Prostate gland (tissue), 2 donors: Measurements from ENCODE around the gene ZAR1L. TPM values are rescaled to one million over a fixed set of nuclear protein-coding genes. Genes with fewer than 3 reads are reported as not detected.
A peak's percentile ranks its signal among the peaks of the same experiment; 100 is the strongest.

Experiments used
- DNase-seq: peaks from one replicate; pipeline ENCODE4 v3.0.0-alpha.2; 2019; ENCODE audit warnings: low spot score
- H3K27ac ChIP-seq, 2 donors: fragments of 200-600 bp; sonication (generic); 2 replicates each; pipeline ENCODE4 v1.5.1; 2017 to 2019
- H3K27me3 ChIP-seq: fragments of 200-600 bp; sonication (generic); replicated peaks from 2 replicates; pipeline ENCODE4 v1.5.1; 2019; ENCODE audit not compliant: insufficient read depth
- H3K36me3 ChIP-seq, 2 donors: fragments of 200-600 bp; sonication (generic); 1 replicate in 1 of 2; 2 replicates in 1 of 2; pipeline versions ENCODE4 v1.5.1 to v1.8.1; 2017 to 2019
- H3K4me1 ChIP-seq: fragments of 200-600 bp; sonication (generic); replicated peaks from 2 replicates; pipeline ENCODE4 v1.5.1; 2019
- H3K4me3 ChIP-seq, 2 donors: fragments of 200-600 bp; sonication (generic); 2 replicates each; pipeline ENCODE4 v1.5.1; 2017 to 2019
- H3K9me3 ChIP-seq: fragments of 200-600 bp; sonication (generic); 2 replicates; pipeline ENCODE4 v1.5.1; 2017
- CTCF ChIP-seq, 4 experiments: fragments of 200-600 bp in 2 of 4; fragments of 450-650 bp in 2 of 4; sonication (generic) in 2 of 4; IDR thresholded peaks; 1 replicate in 3 of 4; 2 replicates in 1 of 4; pipeline ENCODE4 v1.5.1; 2016 to 2019; ENCODE audit warnings: antibody characterized with exemption in 4 of 4, mild to moderate bottlenecking in 2 of 4, moderate library complexity in 2 of 4
- POLR2A ChIP-seq: fragments of 450-650 bp; IDR thresholded peaks from one replicate; pipeline ENCODE4 v1.6.1; 2016; ENCODE audit warnings: antibody characterized with exemption, mild to moderate bottlenecking
- POLR2AphosphoS5 ChIP-seq: sonication (generic); formaldehyde crosslinking; IDR thresholded peaks from one replicate; pipeline ENCODE4 v1.6.1; 2017; ENCODE audit warnings: antibody characterized with exemption
- WGBS: methylation state at CpG from one replicate; pipeline ENCODE4 v1.1.5; 2018; 5-methylcytosine and 5-hydroxymethylcytosine counted together
- intact Hi-C: fragments of 100-400 bp; cut with DNase I; formaldehyde crosslinking; loops from one replicate; pipeline ENCODE4 v1.14.2; 2022
- total RNA-seq, 2 donors: library from RNA; depleted of rRNA; stranded (reverse); fragments of >200 nt; gene quantifications; one replicate each; pipeline ENCODE4 v1.1.0, GENCODE V29; 2016

Gene ZAR1L
- total RNA-seq, 2 donors from 2014 or later: not detected

- Histone ChIP-seq H3K27ac (no peak overlapping the region), H3K27me3 (no peaks in the 10 kb centered on the region), H3K9me3 (no peaks in the 10 kb centered on the region), H3K36me3 (peaks cover 0 to 3% of the 10 kb centered on the region in 2 donors), H3K4me1 (no peaks in the 10 kb centered on the region), H3K4me3 (no peak overlapping the region)
- no peak for DNase-seq
- TF ChIP-seq CTCF (IDR thresholded peaks at IDR 0.05) (no peak), POLR2AphosphoS5 (no peak), POLR2A (no peak)
- intact Hi-C loops: no loop called here
- 94% methylated on average over 1 of the region's 1 CpG for WGBS
Observed at GRCh38 chr13:32281096-32281495, 34.1 kb downstream of the ZAR1L start.

- Histone ChIP-seq H3K9me3 (no peaks in the 10 kb centered on the region), H3K36me3 (peaks cover 0 to 3% of the 10 kb centered on the region in 2 donors), H3K4me3 (no peak overlapping the region), H3K4me1 (no peaks in the 10 kb centered on the region), H3K27me3 (no peaks in the 10 kb centered on the region), H3K27ac (no peak overlapping the region)
- WGBS: 79% methylated on average over 3 of the region's 3 CpGs
- intact Hi-C loops: no loop called here
- DNase-seq: no peak
- no peak for TF ChIP-seq CTCF (IDR thresholded peaks at IDR 0.05)
- TF ChIP-seq POLR2A: no peak
- TF ChIP-seq POLR2AphosphoS5: no peak
Observed at GRCh38 chr13:32278426-32278825, 36.7 kb downstream of the ZAR1L start.

- 35% methylated on average over 1 of the region's 1 CpG for WGBS
- TF ChIP-seq POLR2A: no peak
- TF ChIP-seq CTCF (IDR thresholded peaks at IDR 0.05): no peak
- TF ChIP-seq POLR2AphosphoS5: no peak
- no peaks in the 10 kb centered on the region for H3K9me3 ChIP-seq
- intact Hi-C loops: no loop called here
- peaks cover 0 to 3% of the 10 kb centered on the region in 2 donors for H3K36me3 ChIP-seq
- no peaks in the 10 kb centered on the region for H3K4me1 ChIP-seq
- H3K4me3 ChIP-seq: no peak overlapping the region
- DNase-seq: no peak
- no peaks in the 10 kb centered on the region for H3K27me3 ChIP-seq
- no peak overlapping the region for H3K27ac ChIP-seq
Observed at GRCh38 chr13:32277839-32278238, 37.3 kb downstream of the ZAR1L start.

GRCh38 chr13:32272021-32272683, 43.0 kb downstream of the ZAR1L start:
- intact Hi-C loops: no loop called here
- Histone ChIP-seq H3K36me3 (no peaks in the 10 kb centered on the region), H3K27ac (no peak overlapping the region), H3K9me3 (no peaks in the 10 kb centered on the region), H3K4me3 (no peak overlapping the region), H3K27me3 (no peaks in the 10 kb centered on the region), H3K4me1 (no peaks in the 10 kb centered on the region)
- WGBS: 89% methylated on average over 4 of the region's 4 CpGs
- DNase-seq: no peak
- no peak for TF ChIP-seq CTCF (IDR thresholded peaks at IDR 0.05)
- TF ChIP-seq POLR2A: no peak
- no peak for TF ChIP-seq POLR2AphosphoS5

- H3K4me1 ChIP-seq: no peaks in the 10 kb centered on the region
- TF ChIP-seq POLR2A (no peak), CTCF (IDR thresholded peaks at IDR 0.05) (peak; percentile 52 to 72 (median 58)), POLR2AphosphoS5 (no peak)
- intact Hi-C loops: no loop called here
- H3K27me3 ChIP-seq: no peaks in the 10 kb centered on the region
- H3K36me3 ChIP-seq: peaks cover 0 to 4% of the 10 kb centered on the region in 2 donors
- 78% methylated on average over 7 of the region's 7 CpGs for WGBS
- no peaks in the 10 kb centered on the region for H3K9me3 ChIP-seq
- no peak overlapping the region for H3K27ac ChIP-seq
- H3K4me3 ChIP-seq: no peak overlapping the region
- peak; percentile 26 for DNase-seq
Observed at GRCh38 chr13:32267836-32268439, 47.2 kb downstream of the ZAR1L start.
